Stimulated activated CD8-positive, alpha-beta memory T cell treated with anti-CD3 and anti-CD28 coated beads, Interleukin-2, amount 100 ng/mL, for 1 hour (primary cell): ENCODE results near the gene C5AR2.
"Not testable (repeated sequence)": the region's sequence is repeated elsewhere in the genome, so short reads cannot be mapped to it uniquely, and the experiment has no call there.

Experiments
- DNase-seq, 2 donors: peaks; one replicate each; pipeline ENCODE4 v3.0.0-alpha.2; 2020; ENCODE audit warnings: low read depth in 2 of 2

The C5AR2 gene

GRCh38 chr19:47362321-47362720 is 30.3 kb downstream of the C5AR2 start:
- DNase-seq, result no peak

GRCh38 chr19:47363758-47364531 is 32.0 kb downstream of the C5AR2 start:
- DNase-seq, result no peak

- DNase-seq, result not testable (repeated sequence)
These were observed 33.5 kb downstream of the C5AR2 start for GRCh38 chr19:47365455-47365854.

GRCh38 chr19:47370045-47370611 is 38.2 kb downstream of the C5AR2 start:
- no peak for DNase-seq

- no peak for DNase-seq
These were observed 39.3 kb downstream of the C5AR2 start for GRCh38 chr19:47371261-47371660.

GRCh38 chr19:47372603-47373002 is 40.6 kb downstream of the C5AR2 start:
- no peak for DNase-seq

GRCh38 chr19:47373246-47374240 is 41.6 kb downstream of the C5AR2 start:
- no peak for DNase-seq

GRCh38 chr19:47374876-47375693 is 43.1 kb downstream of the C5AR2 start:
- DNase-seq, result no peak

- DNase-seq, result no peak
These were observed 44.0 kb downstream of the C5AR2 start for GRCh38 chr19:47375694-47376588.

GRCh38 chr19:47376589-47377144 is 44.7 kb downstream of the C5AR2 start:
- DNase-seq, result no peak

GRCh38 chr19:47377208-47377701 is 45.3 kb downstream of the C5AR2 start:
- DNase-seq, result no peak

GRCh38 chr19:47377801-47378200 is 45.8 kb downstream of the C5AR2 start:
- no peak for DNase-seq

GRCh38 chr19:47378246-47378645 is 46.3 kb downstream of the C5AR2 start:
- no peak for DNase-seq

GRCh38 chr19:47379381-47379938 is 47.5 kb downstream of the C5AR2 start:
- DNase-seq, result no peak

- DNase-seq, result no peak
These were observed 48.6 kb downstream of the C5AR2 start for GRCh38 chr19:47380559-47380958.

- no peak for DNase-seq
These were observed 49.1 kb downstream of the C5AR2 start for GRCh38 chr19:47381121-47381520.

- peak in 1 of 2 donors; percentile 16 for DNase-seq
These were observed 49.8 kb downstream of the C5AR2 start for GRCh38 chr19:47381653-47382279.

- not testable (repeated sequence) for DNase-seq
These were observed 51.9 kb downstream of the C5AR2 start for GRCh38 chr19:47383890-47384289.

- not testable (repeated sequence) for DNase-seq
These were observed 52.6 kb downstream of the C5AR2 start for GRCh38 chr19:47384533-47384932.
